ENCODE results near the gene DOCK7. TPM values are rescaled to one million over a fixed set of nuclear protein-coding genes. Genes with fewer than 3 reads are reported as not detected.

DOCK7 gene
- total and polyA plus RNA-seq, 8 donors, result 4.7 to 118 (median 32.4) TPM

GRCh38 chr1:62415687-62416086 lies 272.5 kb downstream of the DOCK7 start:
- Histone ChIP-seq H3K4me3 (no peak overlapping the region), H3K27ac (no peak overlapping the region), H3K36me3 (no peaks in the 10 kb centered on the region), H3K4me1 (no peaks in the 10 kb centered on the region), H3K9me3 (no peaks in the 10 kb centered on the region), H3K27me3 (no peaks in the 10 kb centered on the region)
- DNase-seq, result no peak
- WGBS, 5 donors, result 34 to 68% (median 57%) methylated on average over 8 of the region's 8 CpGs
- intact Hi-C loops (cut with DNase I; ENCODE audit: low total_unique reads), result loop anchor here (5.0 kb wide), 1 partner anchor 248 kb away; no protein-coding TSS in a partner anchor
- TF ChIP-seq EP300 (IDR thresholded peaks at IDR 0.05) (no peak), POLR2AphosphoS5 (IDR thresholded peaks at IDR 0.05) (no peak), POLR2A (IDR thresholded peaks at IDR 0.05) (no peak), CTCF (IDR thresholded peaks at IDR 0.05) (no peak)

GRCh38 chr1:62407398-62408009 lies 280.7 kb downstream of the DOCK7 start:
- TF ChIP-seq POLR2AphosphoS5 (IDR thresholded peaks at IDR 0.05) (no peak), CTCF (IDR thresholded peaks at IDR 0.05) (peak in 4 of 7 experiments; percentile 18 to 79 (median 72)), EP300 (IDR thresholded peaks at IDR 0.05) (no peak)
- H3K27ac ChIP-seq, result no peak overlapping the region
- no peak overlapping the region for H3K4me3 ChIP-seq
- H3K27me3 ChIP-seq, result no peaks in the 10 kb centered on the region
- peak in 1 of 2 donors; percentile 86 for DNase-seq
- H3K9me3 ChIP-seq, result no peaks in the 10 kb centered on the region
- WGBS, 5 donors, result 66 to 68% (median 66%) methylated on average over 12 of the region's 12 CpGs
- intact Hi-C loops (cut with DNase I; ENCODE audit: low total_unique reads), result loop anchor here (5.0 kb wide), 1 partner anchor 230 kb away; no protein-coding TSS in a partner anchor
- H3K36me3 ChIP-seq, result no peaks in the 10 kb centered on the region
- no peaks in the 10 kb centered on the region for H3K4me1 ChIP-seq

GRCh38 chr1:62406576-62406975 lies 281.6 kb downstream of the DOCK7 start:
- no peak overlapping the region for H3K4me3 ChIP-seq
- DNase-seq, result no peak
- intact Hi-C loops (cut with DNase I; ENCODE audit: low total_unique reads), result loop anchor here (5.0 kb wide), 1 partner anchor 229 kb away; no protein-coding TSS in a partner anchor
- H3K27me3 ChIP-seq, result no peaks in the 10 kb centered on the region
- no peak overlapping the region for H3K27ac ChIP-seq
- no peaks in the 10 kb centered on the region for H3K4me1 ChIP-seq
- no peak for TF ChIP-seq CTCF (IDR thresholded peaks at IDR 0.05)
- no peak for TF ChIP-seq POLR2AphosphoS5 (IDR thresholded peaks at IDR 0.05)
- no peak for TF ChIP-seq POLR2A (IDR thresholded peaks at IDR 0.05)
- no peak for TF ChIP-seq EP300 (IDR thresholded peaks at IDR 0.05)
- H3K36me3 ChIP-seq, result no peaks in the 10 kb centered on the region
- no peaks in the 10 kb centered on the region for H3K9me3 ChIP-seq
- WGBS, 5 donors, result 74 to 86% (median 81%) methylated on average over 3 of the region's 3 CpGs

- H3K27ac ChIP-seq, result no peak overlapping the region
- no peaks in the 10 kb centered on the region for H3K9me3 ChIP-seq
- H3K36me3 ChIP-seq, result no peaks in the 10 kb centered on the region
- 86 to 95% (median 92%) methylated on average over 2 of the region's 2 CpGs for WGBS, 5 donors
- intact Hi-C loops (cut with DNase I; ENCODE audit: low total_unique reads), result loop anchor here (5.0 kb wide), 1 partner anchor 228 kb away; no protein-coding TSS in a partner anchor
- H3K4me3 ChIP-seq, result no peak overlapping the region
- no peak for DNase-seq
- no peaks in the 10 kb centered on the region for H3K27me3 ChIP-seq
- no peak for TF ChIP-seq POLR2AphosphoS5 (IDR thresholded peaks at IDR 0.05)
- TF ChIP-seq CTCF (IDR thresholded peaks at IDR 0.05), result no peak
- no peak for TF ChIP-seq POLR2A (IDR thresholded peaks at IDR 0.05)
- no peak for TF ChIP-seq EP300 (IDR thresholded peaks at IDR 0.05)
- H3K4me1 ChIP-seq, result no peaks in the 10 kb centered on the region
Observed at GRCh38 chr1:62405247-62405646, 282.9 kb downstream of the DOCK7 start.

Small RNA genes lying within 50 kb of the gene (small RNA-seq; reads per million reads assigned to genes)
- 0 reads per million in 4 donors for gene AL451044.1

Other genes starting within 250 kb of the DOCK7 start
- gene ANGPTL3, start 90.9 kb downstream of the DOCK7 start, total RNA-seq, result 1 to 10 TPM in 1 of 5 donors, under 1 TPM in 1, not detected in 3; 0.14 to 3.5 TPM
- gene ANGPTL3, start 90.9 kb downstream of the DOCK7 start, polyA plus RNA-seq, result 1 to 10 TPM in 2 of 3 donors, under 1 TPM in 1; 0.55 to 2.0 (median 1.1) TPM
- gene ATG4C, start 95.7 kb upstream of the DOCK7 start, total RNA-seq, result 10 to 100 TPM in 2 of 5 donors, 1 to 10 TPM in 3; 2.3 to 42.4 (median 8.4) TPM
- 1 to 10 TPM; 4.1 to 7.7 (median 4.7) TPM for gene ATG4C, start 95.7 kb upstream of the DOCK7 start, polyA plus RNA-seq

Data from stomach (tissue), 9 donors.